ENCODE data around the gene PDZD8. TPM values are rescaled to one million over a fixed set of nuclear protein-coding genes. Genes with fewer than 3 reads are reported as not detected.

PDZD8 gene
- total RNA-seq, 2 donors from 2014 or later: 53.3 to 60.1 TPM

DNA sequence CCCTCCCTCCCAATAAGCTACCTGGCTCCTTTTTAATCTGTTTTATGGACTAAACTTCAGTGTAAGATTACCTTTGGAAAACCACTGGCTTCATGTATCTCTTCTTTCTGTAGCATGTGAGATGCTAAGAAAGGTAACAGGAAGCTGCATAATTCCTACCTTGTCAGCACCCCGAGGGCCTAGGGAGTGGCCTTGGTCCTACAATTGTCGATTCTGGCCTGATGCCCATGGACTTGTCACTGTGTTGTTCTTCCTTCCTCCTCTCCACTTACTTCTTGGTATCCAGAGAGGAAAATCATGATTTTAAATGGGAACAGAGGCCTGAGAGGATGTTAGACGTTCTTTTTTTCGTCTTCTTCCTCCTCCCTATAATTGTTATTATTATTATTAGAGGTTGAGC, 42.9 kb upstream of the PDZD8 start:
- TF ChIP-seq, protein P1, sequence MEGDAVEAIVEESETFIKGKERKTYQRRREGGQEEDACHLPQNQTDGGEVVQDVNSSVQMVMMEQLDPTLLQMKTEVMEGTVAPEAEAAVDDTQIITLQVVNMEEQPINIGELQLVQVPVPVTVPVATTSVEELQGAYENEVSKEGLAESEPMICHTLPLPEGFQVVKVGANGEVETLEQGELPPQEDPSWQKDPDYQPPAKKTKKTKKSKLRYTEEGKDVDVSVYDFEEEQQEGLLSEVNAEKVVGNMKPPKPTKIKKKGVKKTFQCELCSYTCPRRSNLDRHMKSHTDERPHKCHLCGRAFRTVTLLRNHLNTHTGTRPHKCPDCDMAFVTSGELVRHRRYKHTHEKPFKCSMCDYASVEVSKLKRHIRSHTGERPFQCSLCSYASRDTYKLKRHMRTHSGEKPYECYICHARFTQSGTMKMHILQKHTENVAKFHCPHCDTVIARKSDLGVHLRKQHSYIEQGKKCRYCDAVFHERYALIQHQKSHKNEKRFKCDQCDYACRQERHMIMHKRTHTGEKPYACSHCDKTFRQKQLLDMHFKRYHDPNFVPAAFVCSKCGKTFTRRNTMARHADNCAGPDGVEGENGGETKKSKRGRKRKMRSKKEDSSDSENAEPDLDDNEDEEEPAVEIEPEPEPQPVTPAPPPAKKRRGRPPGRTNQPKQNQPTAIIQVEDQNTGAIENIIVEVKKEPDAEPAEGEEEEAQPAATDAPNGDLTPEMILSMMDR (conservative IDR thresholded peaks at IDR 0.05): no peak
- WGBS, 2 experiments (ENCODE audit: insufficient coverage in 1 of 2, insufficient read length in 1 of 2): 60 to 100% methylated on average over 1 to 2 of the region's 4 CpGs
- Mint-ChIP-seq H3K4me1 (peaks cover 27% of the 10 kb centered on the region), H3K27ac (no peak overlapping the region), H3K36me3 (ENCODE audit: low read depth) (no peaks in the 10 kb centered on the region), H3K27me3 (ENCODE audit: insufficient read depth) (no peaks in the 10 kb centered on the region), H3K9me3 (no peaks in the 10 kb centered on the region), H3K4me3 (no peak overlapping the region)
- Histone ChIP-seq H3K9ac (ENCODE audit: extremely low read depth, low read length, poor library complexity, severe bottlenecking) (no peak overlapping the region), H3K27me3 (ENCODE audit: control insufficient read depth, insufficient read depth, low read length, poor library complexity, severe bottlenecking) (no peaks in the 10 kb centered on the region), H3K27ac (ENCODE audit: low read depth, low read length) (no peak overlapping the region), H3K36me3 (ENCODE audit: control insufficient read depth, insufficient read depth, low read length) (no peaks in the 10 kb centered on the region), H3K9me3 (ENCODE audit: control insufficient read depth, low read length) (no peaks in the 10 kb centered on the region), H3K4me3 (ENCODE audit: low read length) (no peak overlapping the region), H3K4me1 (ENCODE audit: control insufficient read depth, insufficient read depth, low read length) (peaks cover 6% of the 10 kb centered on the region)
- DNase-seq: no peak

DNA sequence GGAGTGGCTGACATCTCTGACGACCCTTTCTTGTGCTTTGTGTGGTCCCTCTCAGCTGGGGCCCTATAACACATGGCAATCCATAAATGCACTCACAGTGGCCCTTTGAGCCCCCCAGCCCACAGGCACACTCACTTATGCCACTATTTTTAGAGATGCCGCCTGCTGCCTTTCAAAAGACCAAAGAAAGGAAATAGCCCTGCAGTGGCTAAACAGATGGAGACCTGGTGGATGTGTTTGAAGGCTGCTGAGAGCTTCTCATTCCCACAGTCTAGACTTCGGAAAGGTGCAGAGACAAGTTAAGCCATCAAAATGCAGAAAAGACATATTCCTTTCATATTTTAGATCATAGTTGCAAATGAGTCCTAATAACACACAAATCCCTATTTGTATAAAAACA, 42.0 kb upstream of the PDZD8 start:
- TF ChIP-seq, protein P1 (conservative IDR thresholded peaks at IDR 0.05): no peak
- no peaks in the 10 kb centered on the region for H3K27me3 ChIP-seq (ENCODE audit: control insufficient read depth, insufficient read depth, low read length, poor library complexity, severe bottlenecking)
- Mint-ChIP-seq H3K36me3 (ENCODE audit: low read depth) (no peaks in the 10 kb centered on the region), H3K4me1 (peaks cover 34% of the 10 kb centered on the region), H3K4me3 (no peak overlapping the region), H3K27ac (no peak overlapping the region), H3K9me3 (no peaks in the 10 kb centered on the region), H3K27me3 (ENCODE audit: insufficient read depth) (no peaks in the 10 kb centered on the region)
- no peaks in the 10 kb centered on the region for H3K36me3 ChIP-seq (ENCODE audit: control insufficient read depth, insufficient read depth, low read length)
- H3K9ac ChIP-seq (ENCODE audit: extremely low read depth, low read length, poor library complexity, severe bottlenecking): no peak overlapping the region
- WGBS, 2 experiments (ENCODE audit: insufficient coverage in 1 of 2, insufficient read length in 1 of 2): 80 to 81% methylated on average over 1 to 3 of the region's 3 CpGs
- DNase-seq: no peak
- peaks cover 6% of the 10 kb centered on the region for H3K4me1 ChIP-seq (ENCODE audit: control insufficient read depth, insufficient read depth, low read length)
- no peak overlapping the region for H3K27ac ChIP-seq (ENCODE audit: low read depth, low read length)
- no peaks in the 10 kb centered on the region for H3K9me3 ChIP-seq (ENCODE audit: control insufficient read depth, low read length)
- H3K4me3 ChIP-seq (ENCODE audit: low read length): no peak overlapping the region

DNA sequence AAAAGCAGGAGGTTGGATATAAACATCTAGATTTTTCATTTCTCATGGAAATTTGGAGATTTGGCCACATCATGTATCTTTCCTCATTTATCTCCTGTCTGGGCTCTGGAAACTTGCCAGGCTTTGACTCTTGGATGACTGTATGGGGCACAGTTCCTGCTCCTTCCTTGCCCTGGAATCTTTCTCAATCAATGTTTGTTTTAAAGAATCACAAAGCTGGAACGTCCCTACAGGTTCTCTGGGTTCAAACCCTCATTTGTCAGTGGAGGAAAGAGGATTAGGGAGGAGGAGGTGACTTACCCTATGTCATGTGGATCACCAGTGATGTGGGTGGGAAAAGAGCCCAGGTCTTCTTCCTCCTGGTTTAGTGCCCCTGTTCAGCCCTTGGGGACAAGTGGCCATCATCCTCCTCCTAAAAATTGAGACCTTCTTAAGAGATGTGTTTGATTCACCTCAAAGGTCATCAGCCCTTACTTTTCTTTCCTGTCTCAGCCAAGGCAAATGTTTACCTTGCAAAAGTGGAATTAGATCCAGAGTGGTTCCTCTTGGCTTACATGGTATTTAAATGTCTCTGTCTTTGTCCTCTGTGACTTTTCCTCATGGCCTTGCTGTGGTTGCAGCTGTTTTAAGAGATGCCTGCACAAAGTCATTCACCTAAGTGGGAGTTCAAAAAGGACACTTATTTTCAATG, 38.8 kb upstream of the PDZD8 start:
- H3K4me1 ChIP-seq (ENCODE audit: control insufficient read depth, insufficient read depth, low read length): no peaks in the 10 kb centered on the region
- no peak overlapping the region for H3K4me3 Mint-ChIP-seq
- H3K27ac Mint-ChIP-seq: no peak overlapping the region
- no peaks in the 10 kb centered on the region for H3K9me3 Mint-ChIP-seq
- H3K36me3 Mint-ChIP-seq (ENCODE audit: low read depth): no peaks in the 10 kb centered on the region
- H3K27me3 Mint-ChIP-seq (ENCODE audit: insufficient read depth): no peaks in the 10 kb centered on the region
- H3K36me3 ChIP-seq (ENCODE audit: control insufficient read depth, insufficient read depth, low read length): no peaks in the 10 kb centered on the region
- no peak for DNase-seq
- WGBS, 2 experiments (ENCODE audit: insufficient coverage in 1 of 2, insufficient read length in 1 of 2): 73% methylated on average over 1 of the region's 1 CpG; no CpG with 5 or more reads in 1 of the 2 experiments
- H3K27me3 ChIP-seq (ENCODE audit: control insufficient read depth, insufficient read depth, low read length, poor library complexity, severe bottlenecking): no peaks in the 10 kb centered on the region
- H3K9ac ChIP-seq (ENCODE audit: extremely low read depth, low read length, poor library complexity, severe bottlenecking): no peak overlapping the region
- no peak overlapping the region for H3K4me3 ChIP-seq (ENCODE audit: low read length)
- H3K4me1 Mint-ChIP-seq: peaks cover 32% of the 10 kb centered on the region
- TF ChIP-seq, protein P1 (conservative IDR thresholded peaks at IDR 0.05): no peak
- no peaks in the 10 kb centered on the region for H3K9me3 ChIP-seq (ENCODE audit: control insufficient read depth, low read length)
- H3K27ac ChIP-seq (ENCODE audit: low read depth, low read length): no peak overlapping the region

Measured in endodermal cell (in vitro differentiated cells).